ENCODE results near the gene PNKD. TPM values are rescaled to one million over a fixed set of nuclear protein-coding genes. Genes with fewer than 3 reads are reported as not detected.

PNKD gene
- total and polyA plus RNA-seq, 12 donors: 48.8 to 181 (median 87.4) TPM

DNA sequence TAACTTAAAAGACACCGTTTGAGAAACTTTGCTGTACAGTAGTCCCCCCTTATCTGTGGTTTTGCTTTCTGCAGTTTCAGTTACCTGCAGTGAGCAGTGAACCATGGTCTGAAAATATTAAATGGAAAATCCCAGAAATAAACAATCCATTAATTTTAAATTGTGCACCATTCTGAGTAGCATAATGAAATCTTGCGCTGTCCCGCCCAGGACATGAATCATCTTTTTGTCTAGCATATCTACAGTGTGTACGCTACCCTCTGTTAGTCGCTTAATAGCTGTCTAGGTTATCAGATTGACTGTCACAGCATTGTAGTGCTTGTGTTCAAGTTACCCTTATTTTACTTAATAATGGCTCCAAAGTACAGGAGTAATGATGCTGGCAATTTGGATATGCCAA lies 47.3 kb upstream of the PNKD start:
- no peak for TF ChIP-seq POLR2A (IDR thresholded peaks at IDR 0.05)
- TF ChIP-seq, protein P1, sequence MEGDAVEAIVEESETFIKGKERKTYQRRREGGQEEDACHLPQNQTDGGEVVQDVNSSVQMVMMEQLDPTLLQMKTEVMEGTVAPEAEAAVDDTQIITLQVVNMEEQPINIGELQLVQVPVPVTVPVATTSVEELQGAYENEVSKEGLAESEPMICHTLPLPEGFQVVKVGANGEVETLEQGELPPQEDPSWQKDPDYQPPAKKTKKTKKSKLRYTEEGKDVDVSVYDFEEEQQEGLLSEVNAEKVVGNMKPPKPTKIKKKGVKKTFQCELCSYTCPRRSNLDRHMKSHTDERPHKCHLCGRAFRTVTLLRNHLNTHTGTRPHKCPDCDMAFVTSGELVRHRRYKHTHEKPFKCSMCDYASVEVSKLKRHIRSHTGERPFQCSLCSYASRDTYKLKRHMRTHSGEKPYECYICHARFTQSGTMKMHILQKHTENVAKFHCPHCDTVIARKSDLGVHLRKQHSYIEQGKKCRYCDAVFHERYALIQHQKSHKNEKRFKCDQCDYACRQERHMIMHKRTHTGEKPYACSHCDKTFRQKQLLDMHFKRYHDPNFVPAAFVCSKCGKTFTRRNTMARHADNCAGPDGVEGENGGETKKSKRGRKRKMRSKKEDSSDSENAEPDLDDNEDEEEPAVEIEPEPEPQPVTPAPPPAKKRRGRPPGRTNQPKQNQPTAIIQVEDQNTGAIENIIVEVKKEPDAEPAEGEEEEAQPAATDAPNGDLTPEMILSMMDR (IDR thresholded peaks at IDR 0.05): no peak
- Histone ChIP-seq H3K27ac (no peak overlapping the region), H3K36me3 (replicated peaks in 1 of 2) (peaks cover 0 to 23% of the 10 kb centered on the region in 2 donors), H3K4me1 (replicated peaks in 1 of 2) (peaks cover 16 to 63% of the 10 kb centered on the region in 2 donors), H3K9me3 (replicated peaks in 1 of 3) (no peaks in the 10 kb centered on the region), H3K27me3 (no peaks in the 10 kb centered on the region), H3K4me3 (no peak overlapping the region)
- 65 to 75% (median 70%) methylated on average over 5 of the region's 5 CpGs for WGBS, 4 donors
- peak in 1 of 7 donors; percentile 28 for DNase-seq
- intact Hi-C loops (cut with DNase I): no loop called here

- H3K36me3 ChIP-seq (replicated peaks in 1 of 2): peaks cover 0 to 33% of the 10 kb centered on the region in 2 donors
- H3K4me1 ChIP-seq (replicated peaks in 1 of 2): peaks cover 16 to 64% of the 10 kb centered on the region in 2 donors
- TF ChIP-seq POLR2A (IDR thresholded peaks at IDR 0.05): no peak
- TF ChIP-seq, protein P1 (IDR thresholded peaks at IDR 0.05): no peak
- H3K4me3 ChIP-seq: no peak overlapping the region
- no peaks in the 10 kb centered on the region for H3K9me3 ChIP-seq (replicated peaks in 1 of 3)
- intact Hi-C loops (cut with DNase I): no loop called here
- WGBS, 4 donors: 69 to 86% (median 79%) methylated on average over 1 of the region's 1 CpG
- no peak overlapping the region for H3K27ac ChIP-seq
- no peaks in the 10 kb centered on the region for H3K27me3 ChIP-seq
- no peak for DNase-seq
These were observed 46.1 kb upstream of the PNKD start for GRCh38 chr2:218224186-218224585.

- H3K4me1 ChIP-seq (replicated peaks in 1 of 2): peaks cover 20 to 57% of the 10 kb centered on the region in 2 donors
- intact Hi-C loops (cut with DNase I): no loop called here
- H3K27me3 ChIP-seq: no peaks in the 10 kb centered on the region
- no peaks in the 10 kb centered on the region for H3K9me3 ChIP-seq (replicated peaks in 1 of 3)
- peaks cover 0 to 54% of the 10 kb centered on the region in 2 donors for H3K36me3 ChIP-seq (replicated peaks in 1 of 2)
- TF ChIP-seq POLR2A (IDR thresholded peaks at IDR 0.05): no peak
- TF ChIP-seq, protein P1 (IDR thresholded peaks at IDR 0.05): no peak
- no peak overlapping the region for H3K4me3 ChIP-seq
- 82 to 94% (median 90%) methylated on average over 3 of the region's 3 CpGs for WGBS, 4 donors
- DNase-seq: no peak
- no peak overlapping the region for H3K27ac ChIP-seq
These were observed 43.4 kb upstream of the PNKD start for GRCh38 chr2:218226903-218227302.

DNA sequence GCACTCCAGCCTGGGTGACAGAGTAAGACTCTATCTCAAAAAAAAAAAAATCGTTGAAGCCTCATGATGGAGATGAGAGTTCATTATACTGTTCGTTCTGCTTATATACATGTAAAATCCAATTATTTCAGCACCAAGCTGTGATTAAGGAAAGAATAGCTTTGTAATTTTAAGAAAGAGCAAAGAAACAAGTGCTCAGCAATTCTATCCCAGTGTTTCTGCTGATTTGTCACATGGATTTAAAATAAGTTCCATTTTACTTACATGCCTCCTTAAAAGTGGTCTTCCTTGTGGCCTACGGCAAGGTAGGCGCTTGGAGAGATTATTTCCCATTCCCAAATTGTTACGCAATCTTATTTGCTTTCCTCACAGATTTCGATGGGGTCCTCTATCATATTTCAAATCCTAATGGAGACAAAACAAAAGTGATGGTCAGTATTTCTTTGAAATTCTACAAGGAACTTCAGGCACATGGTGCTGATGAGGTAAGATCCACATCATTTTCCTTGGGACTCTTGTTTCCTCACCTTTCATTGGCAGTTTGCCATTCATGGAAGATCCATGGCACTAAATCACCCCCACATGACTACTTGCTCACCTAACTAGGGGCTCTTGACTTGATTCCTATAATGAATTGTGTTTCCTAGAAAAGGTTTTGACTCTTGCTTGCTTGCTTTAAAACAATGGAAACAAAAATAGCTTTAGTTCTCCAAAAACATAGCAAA lies 41.8 kb upstream of the PNKD start:
- Histone ChIP-seq H3K27ac (peak overlapping the region in 4 of 5 donors; percentile 27 to 62 (median 33)), H3K36me3 (replicated peaks in 1 of 2) (peaks cover 0 to 68% of the 10 kb centered on the region in 2 donors), H3K9me3 (replicated peaks in 1 of 3) (no peaks in the 10 kb centered on the region), H3K4me3 (no peak overlapping the region), H3K4me1 (replicated peaks in 1 of 2) (peaks cover 20 to 41% of the 10 kb centered on the region in 2 donors), H3K27me3 (no peaks in the 10 kb centered on the region)
- TF ChIP-seq POLR2A (IDR thresholded peaks at IDR 0.05): no peak
- TF ChIP-seq, protein P1 (IDR thresholded peaks at IDR 0.05): no peak
- WGBS, 4 donors: 87 to 89% (median 87%) methylated on average over 6 of the region's 6 CpGs
- intact Hi-C loops (cut with DNase I): no loop called here
- no peak for DNase-seq

Data from adrenal gland (tissue), 12 donors.